HEK293T (cell line): ENCODE results near the gene CEMP1.

Experiments used
- ARNT ChIP-seq: fragments of 450-650 bp; IDR thresholded peaks from 2 replicates; pipeline ENCODE4 v1.6.1; 2017; ENCODE audit warnings: mild to moderate bottlenecking
- BHLHE40 ChIP-seq: fragments of 450-650 bp; IDR thresholded peaks from 2 replicates; pipeline ENCODE4 v1.6.1; 2016; ENCODE audit warnings: mild to moderate bottlenecking, moderate library complexity, borderline replicate concordance
- CTBP1 ChIP-seq: fragments of 450-650 bp; IDR thresholded peaks from 2 replicates; pipeline ENCODE4 v1.6.1; 2016; ENCODE audit warnings: borderline replicate concordance
- ELF4 ChIP-seq: fragments of 450-650 bp; IDR thresholded peaks from 2 replicates; pipeline ENCODE4 v1.6.1; 2017; ENCODE audit warnings: antibody characterized with exemption
- FOXA1 ChIP-seq: fragments of 450-650 bp; IDR thresholded peaks from 2 replicates; pipeline ENCODE4 v1.6.1; 2016; ENCODE audit warnings: mild to moderate bottlenecking
- FOXM1 ChIP-seq: fragments of 450-650 bp; IDR thresholded peaks from 2 replicates; pipeline ENCODE4 v1.6.1; 2017; ENCODE audit warnings: mild to moderate bottlenecking, borderline replicate concordance
- L3MBTL2 ChIP-seq: fragments of 450-650 bp; conservative IDR thresholded peaks from 2 replicates; pipeline ENCODE4 v1.6.1; 2016; ENCODE audit warnings: mild to moderate bottlenecking
- TARDBP ChIP-seq: fragments of 450-650 bp; IDR thresholded peaks from 2 replicates; pipeline ENCODE4 v1.6.1; 2016
- ZNF384 ChIP-seq: fragments of 450-650 bp; IDR thresholded peaks from 2 replicates; pipeline ENCODE4 v1.6.1; 2016
- TF ChIP-seq, protein P1 (sequence below): fragments of 450-650 bp; IDR thresholded peaks from 2 replicates; pipeline ENCODE4 v1.6.1; 2016

DNA sequence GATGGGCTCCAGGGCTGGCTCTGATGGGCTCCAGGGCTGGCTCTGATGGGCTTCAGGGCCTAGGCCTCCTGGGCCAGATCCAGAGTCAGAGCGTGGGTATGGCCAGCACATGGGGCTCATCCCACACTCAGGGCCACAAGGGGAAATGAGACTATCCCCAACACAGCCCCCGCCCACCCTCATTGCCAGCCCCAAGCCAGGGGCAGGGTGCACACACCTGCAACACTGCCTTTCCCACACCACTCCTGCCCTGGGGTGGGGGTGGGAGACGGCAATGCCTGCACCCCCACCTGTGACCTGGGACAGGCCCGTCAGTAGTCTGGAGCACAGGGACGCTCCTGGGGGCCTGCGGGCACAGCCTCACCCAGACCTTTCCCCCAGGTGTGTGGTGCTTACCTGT, 31.8 kb downstream of the CEMP1 start:
- TF ChIP-seq FOXM1 (no peak), TARDBP (no peak), ELF4 (no peak), FOXA1 (no peak), ARNT (no peak), BHLHE40 (no peak), ZNF384 (no peak), CTBP1 (no peak), L3MBTL2 (no peak)
- TF ChIP-seq, protein P1, sequence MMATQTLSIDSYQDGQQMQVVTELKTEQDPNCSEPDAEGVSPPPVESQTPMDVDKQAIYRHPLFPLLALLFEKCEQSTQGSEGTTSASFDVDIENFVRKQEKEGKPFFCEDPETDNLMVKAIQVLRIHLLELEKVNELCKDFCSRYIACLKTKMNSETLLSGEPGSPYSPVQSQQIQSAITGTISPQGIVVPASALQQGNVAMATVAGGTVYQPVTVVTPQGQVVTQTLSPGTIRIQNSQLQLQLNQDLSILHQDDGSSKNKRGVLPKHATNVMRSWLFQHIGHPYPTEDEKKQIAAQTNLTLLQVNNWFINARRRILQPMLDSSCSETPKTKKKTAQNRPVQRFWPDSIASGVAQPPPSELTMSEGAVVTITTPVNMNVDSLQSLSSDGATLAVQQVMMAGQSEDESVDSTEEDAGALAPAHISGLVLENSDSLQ = no peak
